HG03378 (cell line): ENCODE results near the gene PTPRN2.
"Not testable (repeated sequence)": the region's sequence is repeated elsewhere in the genome, so short reads cannot be mapped to it uniquely, and the experiment has no call there.

ENCODE experiments used
- ATAC-seq: cut with Tn5 transposase; IDR thresholded peaks from one replicate; pipeline ENCODE4 v1.9.1; 2021; ENCODE audit warnings: mild to moderate bottlenecking, moderate library complexity; ENCODE audit not compliant: unreplicated experiment

PTPRN2 gene

GRCh38 chr7:157854066-157854891 lies 733.3 kb downstream of the PTPRN2 start:
- no peak for ATAC-seq

- no peak for ATAC-seq
Observed at GRCh38 chr7:157853789-157854065, 733.9 kb downstream of the PTPRN2 start.

GRCh38 chr7:157853076-157853788 lies 734.4 kb downstream of the PTPRN2 start:
- ATAC-seq = no peak

- ATAC-seq = no peak
Observed at GRCh38 chr7:157851501-157852067, 736.0 kb downstream of the PTPRN2 start.

DNA sequence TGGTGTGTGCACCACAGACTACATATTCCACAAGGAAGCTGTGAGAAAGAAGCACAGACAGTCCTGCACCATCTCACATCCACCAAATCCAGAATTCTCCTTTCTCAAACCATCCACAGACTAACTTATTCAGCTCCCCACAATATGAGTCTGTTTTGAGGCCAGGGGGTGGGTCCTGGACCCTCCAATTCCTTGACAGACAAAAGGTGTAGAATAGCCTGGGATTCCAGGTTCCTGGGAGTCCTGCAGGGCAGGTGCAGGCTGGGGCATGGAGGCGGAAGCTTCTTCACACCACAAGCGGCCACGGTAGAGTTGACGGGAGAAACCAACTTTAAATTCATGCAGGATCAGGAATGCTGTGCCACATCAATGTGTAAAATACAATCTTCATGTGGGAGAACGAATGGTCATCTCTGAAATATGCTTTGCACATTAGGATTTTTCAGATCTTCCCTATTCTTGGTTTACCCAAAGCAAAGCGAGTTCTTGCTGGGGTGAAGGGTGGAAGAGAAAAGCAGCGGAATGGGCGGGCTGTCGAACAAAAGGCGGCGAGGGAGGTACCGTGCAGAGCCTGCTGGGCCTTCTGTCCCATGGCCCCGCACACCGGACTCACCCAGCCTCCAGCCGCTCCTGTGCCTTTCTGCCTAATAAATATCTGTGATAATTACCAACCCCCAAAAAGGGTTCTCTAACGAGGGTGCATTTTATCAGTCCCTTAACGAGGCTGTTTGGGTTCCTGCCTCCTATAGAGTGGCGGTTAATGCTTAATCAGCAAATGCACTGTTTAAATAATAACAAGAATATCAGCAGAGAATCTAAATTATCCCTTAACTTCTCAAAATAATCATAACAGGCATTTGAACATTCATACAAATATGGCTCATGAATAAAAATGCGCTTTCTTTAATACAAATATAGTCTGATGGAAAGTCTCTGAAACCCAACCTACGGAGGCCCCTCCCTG lies 736.9 kb downstream of the PTPRN2 start:
- no peak for ATAC-seq

- no peak for ATAC-seq
Observed at GRCh38 chr7:157849726-157850125, 737.9 kb downstream of the PTPRN2 start.

DNA sequence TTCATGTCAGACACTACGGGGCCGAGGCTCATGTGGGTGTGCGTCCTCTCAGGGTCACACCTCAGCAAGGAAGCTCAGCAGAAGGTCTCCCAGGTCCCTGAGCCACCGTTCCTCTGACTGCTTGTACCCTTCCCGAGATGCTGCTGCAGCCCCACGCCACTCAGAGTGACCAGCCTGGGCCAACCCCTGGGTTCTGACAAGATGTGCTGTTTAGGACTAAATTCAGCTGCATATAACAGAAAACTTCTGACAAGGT lies 738.4 kb downstream of the PTPRN2 start:
- no peak for ATAC-seq

- no peak for ATAC-seq
Observed at GRCh38 chr7:157848508-157849340, 738.9 kb downstream of the PTPRN2 start.

DNA sequence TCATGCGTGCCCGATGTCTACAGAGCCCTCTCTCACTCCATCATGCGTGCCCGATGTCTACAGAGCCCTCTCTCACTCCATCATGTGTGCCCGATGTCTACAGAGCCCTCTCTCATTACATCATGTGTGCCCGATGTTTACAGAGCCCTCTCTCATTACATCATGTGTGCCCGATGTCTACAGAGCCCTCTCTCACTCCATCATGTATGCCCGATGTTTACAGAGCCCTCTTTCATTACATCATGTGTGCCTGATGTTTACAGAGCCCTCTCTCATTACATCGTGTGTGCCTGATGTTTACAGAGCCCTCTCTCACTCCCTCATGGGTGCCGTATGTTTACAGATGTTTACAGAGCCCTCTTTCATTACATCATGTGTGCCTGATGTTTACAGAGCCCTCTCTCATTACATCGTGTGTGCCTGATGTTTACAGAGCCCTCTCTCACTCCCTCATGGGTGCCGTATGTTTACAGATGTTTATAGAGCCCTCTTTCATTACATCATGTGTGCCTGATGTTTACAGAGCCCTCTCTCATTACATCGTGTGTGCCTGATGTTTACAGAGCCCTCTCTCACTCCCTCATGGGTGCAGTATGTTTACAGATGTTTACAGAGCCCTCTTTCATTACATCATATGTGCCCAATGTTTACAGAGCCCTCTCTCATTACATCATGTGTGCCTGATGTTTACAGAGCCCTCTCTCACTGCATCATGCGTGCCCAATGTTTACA lies 739.7 kb downstream of the PTPRN2 start:
- not testable (repeated sequence) for ATAC-seq

GRCh38 chr7:157846746-157847145 lies 740.9 kb downstream of the PTPRN2 start:
- not testable (repeated sequence) for ATAC-seq

- ATAC-seq = no peak
Observed at GRCh38 chr7:157846271-157846670, 741.4 kb downstream of the PTPRN2 start.

DNA sequence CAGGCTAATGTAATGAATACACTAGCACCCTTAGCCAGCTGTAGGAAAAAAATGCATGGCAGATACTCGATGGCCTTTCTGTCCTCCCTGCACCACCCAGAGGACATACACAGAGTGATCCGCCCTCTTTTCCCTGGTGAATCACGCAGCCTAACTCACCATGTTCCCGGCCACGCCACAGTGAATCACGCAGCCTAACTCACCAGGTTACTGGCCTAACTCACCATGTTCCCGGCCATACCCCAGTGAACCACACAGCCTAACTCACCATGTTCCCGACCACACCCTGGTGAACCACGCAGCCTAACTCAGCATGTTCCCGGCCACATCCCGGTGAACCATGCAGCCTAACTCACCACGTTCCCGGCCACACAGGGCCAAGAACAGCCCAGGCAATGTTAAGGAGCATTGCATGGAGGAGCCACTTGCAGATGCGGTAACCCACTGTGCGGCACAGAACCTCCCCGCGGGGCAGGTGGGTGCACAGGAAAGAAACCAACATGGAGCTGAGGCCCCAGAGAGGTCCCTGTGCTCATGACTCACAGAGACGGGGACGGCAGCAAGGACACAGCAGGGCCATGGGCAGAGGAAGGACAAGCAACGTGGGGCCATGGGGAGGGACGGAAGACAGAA lies 742.3 kb downstream of the PTPRN2 start:
- no peak for ATAC-seq

DNA sequence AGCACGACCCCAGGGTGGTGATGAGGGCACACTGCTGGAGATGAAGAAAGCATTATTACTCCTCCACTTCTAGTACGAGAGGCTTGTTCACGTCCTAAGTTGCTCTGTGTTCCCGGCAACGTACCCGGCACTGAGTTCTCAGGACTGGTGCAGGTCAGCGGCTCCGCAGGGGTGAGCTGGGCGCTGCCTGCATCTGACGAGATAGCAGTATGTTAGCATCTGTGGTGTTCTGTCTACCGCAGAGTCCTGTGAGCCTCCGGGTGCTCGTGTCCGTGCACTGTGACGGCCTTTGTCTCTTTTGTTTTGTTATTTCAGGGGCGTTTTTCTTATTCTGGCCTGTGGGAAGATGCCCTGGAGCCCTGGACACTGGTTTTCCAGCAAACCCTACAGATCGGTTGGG lies 743.0 kb downstream of the PTPRN2 start:
- ATAC-seq = no peak

DNA sequence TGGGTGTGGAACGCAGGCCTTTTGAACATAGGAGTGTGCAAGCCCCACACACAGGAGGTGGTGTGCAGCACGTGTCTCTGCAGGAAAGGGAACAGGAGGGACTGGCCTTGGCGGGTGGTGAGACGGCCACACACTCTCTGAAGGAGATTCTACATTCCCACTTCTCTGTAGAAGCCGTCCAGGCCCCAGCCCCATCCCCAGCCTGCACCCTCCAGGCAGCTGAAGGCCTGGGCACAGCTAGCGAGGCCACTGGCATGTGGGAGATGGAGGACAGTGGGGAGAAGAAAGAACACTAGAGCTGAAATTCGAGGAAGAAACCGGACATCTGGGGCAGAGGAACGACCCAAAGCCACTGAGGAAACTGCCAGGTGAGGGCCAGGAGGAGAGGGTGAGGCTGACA lies 743.5 kb downstream of the PTPRN2 start:
- no peak for ATAC-seq

DNA sequence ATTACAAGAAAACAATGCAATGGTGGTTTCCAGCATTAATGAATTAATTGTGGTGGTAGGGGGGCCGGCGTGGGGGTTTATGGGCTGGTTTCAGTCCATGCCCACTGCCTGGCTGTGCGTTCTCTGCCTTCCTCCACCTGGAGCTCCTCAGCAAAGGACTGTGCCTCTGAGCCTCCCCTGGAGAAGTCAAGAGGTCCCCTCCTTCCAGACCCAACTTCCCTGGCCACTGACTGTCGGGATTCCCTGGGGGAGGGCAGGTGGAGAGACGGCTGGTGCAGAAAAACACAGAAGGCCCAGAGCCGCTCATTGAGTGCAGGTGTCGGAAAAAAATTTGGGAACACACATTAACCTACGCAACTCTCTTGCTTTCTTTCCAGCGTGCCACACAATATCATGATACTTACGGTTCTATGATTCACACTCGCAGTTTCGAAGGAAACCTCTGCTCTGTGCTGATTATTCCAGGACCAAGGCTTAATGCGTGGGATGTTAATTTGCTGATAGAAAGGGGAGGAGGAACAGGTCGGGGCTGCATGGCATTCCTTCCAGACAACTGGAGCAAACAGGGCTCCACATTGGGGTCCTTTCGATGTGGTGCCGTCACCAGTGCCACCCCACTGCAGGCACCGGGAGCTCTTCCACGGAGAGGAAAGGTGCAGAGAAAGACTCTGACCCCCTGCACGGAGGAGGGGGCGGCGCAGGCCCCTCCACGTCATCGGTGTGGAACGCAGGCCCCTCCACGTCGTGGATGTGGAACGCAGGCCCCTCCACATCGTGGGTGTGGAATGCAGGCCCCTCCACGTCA lies 744.1 kb downstream of the PTPRN2 start:
- no peak for ATAC-seq

DNA sequence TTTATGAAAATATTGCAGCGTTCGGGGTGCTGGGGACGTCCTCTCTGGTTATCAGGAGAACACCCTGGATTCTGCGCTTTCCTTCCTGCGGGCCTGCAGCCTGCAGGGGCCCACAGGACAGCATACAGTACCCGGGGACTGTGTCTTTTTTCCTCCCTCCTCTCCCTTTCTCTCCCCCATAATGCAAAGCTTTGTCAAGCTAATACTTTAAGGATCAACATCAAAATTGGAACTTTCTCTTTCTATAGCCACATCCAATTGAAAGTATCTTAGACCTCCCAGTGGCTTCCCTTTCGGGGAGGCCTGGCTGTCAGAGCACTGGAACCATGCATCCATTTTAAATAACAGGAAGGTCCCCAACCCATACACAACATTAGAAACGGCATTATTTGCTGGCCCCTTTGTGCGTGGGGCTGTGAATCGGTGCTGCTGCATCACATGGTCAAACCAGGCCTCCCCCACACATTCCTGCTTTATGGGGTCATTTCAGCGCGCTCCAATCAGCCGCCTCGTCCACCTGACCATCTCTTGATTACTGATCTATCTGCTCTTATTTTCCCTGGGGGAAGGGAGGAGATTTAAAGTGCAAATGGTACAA lies 745.8 kb downstream of the PTPRN2 start:
- ATAC-seq = no peak

DNA sequence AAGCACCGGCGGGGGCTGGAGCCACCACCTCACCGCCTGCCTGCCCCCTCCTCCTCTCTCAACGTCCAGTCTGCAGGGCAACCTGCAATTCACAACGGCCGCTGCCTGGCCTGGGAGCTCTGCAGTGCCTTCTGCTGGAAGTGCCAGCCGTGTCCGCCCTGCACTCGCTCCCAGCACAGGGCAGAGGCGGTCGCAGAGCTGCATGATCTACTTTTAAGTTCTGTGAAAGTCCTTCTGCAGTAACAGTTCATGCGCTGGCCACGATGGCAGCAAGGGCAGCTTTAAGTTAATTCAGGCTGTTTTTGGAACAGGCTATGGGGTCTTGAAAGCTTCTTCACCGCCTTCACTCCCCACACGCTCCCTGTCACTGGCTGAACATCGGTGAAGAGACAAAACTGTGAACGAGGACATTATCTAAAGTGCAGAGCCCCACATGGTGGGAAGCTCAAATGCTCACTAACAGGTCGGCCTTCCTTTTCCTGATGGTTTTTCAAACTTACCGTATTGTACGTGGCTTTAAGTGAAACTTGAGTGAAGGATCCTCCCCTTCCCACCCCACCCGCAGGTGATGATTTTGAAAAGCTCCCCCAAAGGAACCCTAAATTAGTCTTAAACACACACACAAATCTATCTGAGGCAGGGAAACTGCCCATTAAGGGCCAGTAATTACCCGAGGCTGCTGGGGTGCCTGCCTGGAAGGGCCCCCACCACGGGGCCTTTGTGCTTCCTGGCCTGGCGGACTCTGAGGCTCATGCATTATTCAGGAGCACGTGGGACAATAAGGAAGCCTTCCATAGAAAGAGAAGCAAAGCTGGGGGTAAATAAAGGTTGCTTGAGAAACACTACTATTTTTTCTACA lies 746.5 kb downstream of the PTPRN2 start:
- no peak for ATAC-seq
